Adrenal gland (tissue), 5 donors: ENCODE measurements around the gene OR2G3.

Source experiments
- CTCF ChIP-seq, 6 experiments: fragments of 450-650 bp in 4 of 6; fragments of 200-600 bp in 2 of 6; sonication (generic) in 1 of 6; IDR thresholded peaks; 1 replicate in 5 of 6; 2 replicates in 1 of 6; pipeline versions ENCODE4 v1.5.1 to v1.8.0; 2016 to 2021; ENCODE audit warnings: antibody characterized with exemption in 6 of 6, mild to moderate bottlenecking in 2 of 6, moderate library complexity in 1 of 6
- POLR2A ChIP-seq, 2 donors: fragments of 450-650 bp; IDR thresholded peaks; one replicate each; pipeline ENCODE4 v1.6.1; 2017; ENCODE audit warnings: antibody characterized with exemption in 2 of 2, mild to moderate bottlenecking in 2 of 2, moderate library complexity in 1 of 2
- donor health status: DM: no; HTN: no; CAD: no.

- no peak for TF ChIP-seq CTCF (IDR thresholded peaks at IDR 0.05)
- TF ChIP-seq POLR2A (IDR thresholded peaks at IDR 0.05) = no peak
Measured at GRCh38 chr1:247638011-247638410, 32.6 kb downstream of the OR2G3 start.
